ENCODE measurements around the gene CCND3.

The CCND3 gene

DNA sequence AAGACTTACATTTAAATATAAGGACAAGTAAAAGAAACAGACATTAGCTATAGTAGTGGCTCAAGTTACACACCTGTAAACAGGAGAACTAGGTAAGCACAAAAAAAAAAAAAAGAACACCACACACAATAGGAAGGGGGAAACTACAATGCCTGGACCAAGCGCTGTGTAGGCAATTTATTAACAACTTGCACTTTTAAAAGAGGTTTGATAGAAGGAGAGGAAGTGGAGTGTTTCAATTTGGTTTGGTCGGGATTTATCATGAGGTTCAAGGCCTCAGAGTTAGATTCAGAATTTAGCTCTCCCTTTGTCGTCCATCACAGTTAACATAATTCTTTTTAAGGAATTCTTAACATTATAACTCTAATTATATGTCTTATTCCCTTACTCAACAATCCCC, 45.3 kb downstream of the CCND3 start:
- peaks cover 14% of the 10 kb centered on the region for H3F3A ChIP-seq (ENCODE audit: insufficient read depth, low read length)
- H3K79me2 ChIP-seq (ENCODE audit: low read length): peaks cover 34% of the 10 kb centered on the region
- H4K20me1 ChIP-seq (ENCODE audit: insufficient read depth, low read length): no peaks in the 10 kb centered on the region
- peak overlapping the region; percentile 70 for H3K9ac ChIP-seq (ENCODE audit: low read length)
- no peaks in the 10 kb centered on the region for H3K36me3 ChIP-seq (replicated peaks; ENCODE audit: insufficient read depth, low read length)
- H3K27ac ChIP-seq (ENCODE audit: low read length): peak overlapping the region; percentile 84
- H3K4me2 ChIP-seq (ENCODE audit: low read depth, low read length): peak overlapping the region; percentile 76
- H3K4me1 ChIP-seq (ENCODE audit: low read length): peaks cover 9% of the 10 kb centered on the region
- H3K4me3 ChIP-seq (ENCODE audit: low read length): peak overlapping the region; percentile 72
- no peaks in the 10 kb centered on the region for H3K27me3 ChIP-seq (replicated peaks; ENCODE audit: insufficient read depth, low read length)
- H2AFZ ChIP-seq (ENCODE audit: low read length): peak overlapping the region; percentile 46; the same call in 1 of the 2 replicates
- H3K9me3 ChIP-seq (replicated peaks; ENCODE audit: insufficient read depth, low read length): no peaks in the 10 kb centered on the region
- no peaks in the 10 kb centered on the region for H3K9me2 ChIP-seq (replicated peaks; ENCODE audit: insufficient read depth, low read length)
- no peak for DNase-seq
- TF ChIP-seq EZH2 (optimal IDR thresholded peaks at IDR 0.05; ENCODE audit: low read depth, low read length) (no peak), EZH2phosphoT487 (IDR thresholded peaks at IDR 0.05; ENCODE audit: low read length) (no peak)
- TF ChIP-seq, protein P1, sequence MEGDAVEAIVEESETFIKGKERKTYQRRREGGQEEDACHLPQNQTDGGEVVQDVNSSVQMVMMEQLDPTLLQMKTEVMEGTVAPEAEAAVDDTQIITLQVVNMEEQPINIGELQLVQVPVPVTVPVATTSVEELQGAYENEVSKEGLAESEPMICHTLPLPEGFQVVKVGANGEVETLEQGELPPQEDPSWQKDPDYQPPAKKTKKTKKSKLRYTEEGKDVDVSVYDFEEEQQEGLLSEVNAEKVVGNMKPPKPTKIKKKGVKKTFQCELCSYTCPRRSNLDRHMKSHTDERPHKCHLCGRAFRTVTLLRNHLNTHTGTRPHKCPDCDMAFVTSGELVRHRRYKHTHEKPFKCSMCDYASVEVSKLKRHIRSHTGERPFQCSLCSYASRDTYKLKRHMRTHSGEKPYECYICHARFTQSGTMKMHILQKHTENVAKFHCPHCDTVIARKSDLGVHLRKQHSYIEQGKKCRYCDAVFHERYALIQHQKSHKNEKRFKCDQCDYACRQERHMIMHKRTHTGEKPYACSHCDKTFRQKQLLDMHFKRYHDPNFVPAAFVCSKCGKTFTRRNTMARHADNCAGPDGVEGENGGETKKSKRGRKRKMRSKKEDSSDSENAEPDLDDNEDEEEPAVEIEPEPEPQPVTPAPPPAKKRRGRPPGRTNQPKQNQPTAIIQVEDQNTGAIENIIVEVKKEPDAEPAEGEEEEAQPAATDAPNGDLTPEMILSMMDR (IDR thresholded peaks at IDR 0.05; ENCODE audit: low read length): no peak

DNA sequence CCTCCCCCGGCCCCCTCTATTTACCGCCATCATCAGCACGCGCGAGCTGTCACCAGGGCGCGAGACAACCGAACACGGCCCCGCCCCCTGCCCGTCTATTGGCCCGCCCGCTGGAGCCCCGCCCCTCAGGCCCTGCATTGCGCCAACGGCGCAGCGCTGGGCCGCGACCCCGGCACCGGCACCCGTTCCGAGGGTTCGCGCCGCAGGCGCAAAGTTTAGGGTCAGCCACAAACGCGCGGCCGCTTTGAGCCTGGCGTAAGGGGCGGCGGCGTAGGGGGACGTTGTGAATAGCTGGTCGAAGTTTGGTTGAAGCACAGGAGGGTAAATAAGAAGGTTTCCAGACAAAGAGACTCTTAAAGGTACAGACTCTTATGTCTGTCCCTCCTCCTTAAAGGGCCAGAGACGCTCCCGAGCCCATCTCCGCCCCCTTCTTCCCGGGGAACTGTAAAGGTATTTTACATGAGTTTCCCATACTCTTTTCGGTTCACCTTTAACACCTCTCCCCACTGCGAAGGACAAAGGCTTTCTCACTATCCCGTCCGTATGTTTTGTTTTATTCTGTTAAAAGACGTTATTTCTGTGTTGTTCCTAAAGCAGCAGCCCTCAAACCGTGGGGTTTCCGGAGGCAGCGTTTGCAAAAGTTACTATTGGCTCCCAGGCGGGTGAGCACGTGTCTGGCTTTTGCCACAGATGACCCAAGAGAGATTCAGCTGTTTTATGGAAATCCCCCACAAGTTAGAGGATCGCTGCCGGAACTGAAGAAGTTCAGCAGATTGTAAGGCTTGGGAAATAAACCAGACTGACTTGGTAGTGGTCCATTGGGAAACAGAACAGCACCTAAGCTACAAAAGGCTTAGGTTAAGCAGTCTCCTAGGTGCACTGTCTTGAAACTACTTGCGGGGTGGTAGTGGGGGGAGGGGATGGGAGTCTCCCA, 46.0 kb downstream of the CCND3 start, which contains the start of gene USP49:
TSS of gene USP49 (minus strand) at position 76 of the 934 bp plus-strand sequence. CDS start 88,392 bp downstream, outside the sequence.
- no peaks in the 10 kb centered on the region for H3K27me3 ChIP-seq (replicated peaks; ENCODE audit: insufficient read depth, low read length)
- H2AFZ ChIP-seq (ENCODE audit: low read length): peak within 1 kb of the TSS; percentile 49
- peak within 1 kb of the TSS; percentile 72 for H3K4me3 ChIP-seq (ENCODE audit: low read length)
- H3K4me1 ChIP-seq (ENCODE audit: low read length): peaks cover 9% of the 10 kb centered on the region
- peak within 1 kb of the TSS; percentile 84 for H3K27ac ChIP-seq (ENCODE audit: low read length)
- peaks cover 14% of the 10 kb centered on the region for H3F3A ChIP-seq (ENCODE audit: insufficient read depth, low read length)
- no peaks in the 10 kb centered on the region for H3K36me3 ChIP-seq (replicated peaks; ENCODE audit: insufficient read depth, low read length)
- peak within 1 kb of the TSS; percentile 98 for H3K4me2 ChIP-seq (ENCODE audit: low read depth, low read length)
- H3K9ac ChIP-seq (ENCODE audit: low read length): peak within 1 kb of the TSS; percentile 72
- peak; percentile 90 for DNase-seq
- H3K79me2 ChIP-seq (ENCODE audit: low read length): peaks cover 35% of the 10 kb centered on the region
- no peaks in the 10 kb centered on the region for H4K20me1 ChIP-seq (ENCODE audit: insufficient read depth, low read length)
- no peaks in the 10 kb centered on the region for H3K9me2 ChIP-seq (replicated peaks; ENCODE audit: insufficient read depth, low read length)
- H3K9me3 ChIP-seq (replicated peaks; ENCODE audit: insufficient read depth, low read length): no peaks in the 10 kb centered on the region
- TF ChIP-seq, protein P1 (IDR thresholded peaks at IDR 0.05; ENCODE audit: low read length): no peak
- TF ChIP-seq EZH2 (optimal IDR thresholded peaks at IDR 0.05; ENCODE audit: low read depth, low read length) (no peak), EZH2phosphoT487 (IDR thresholded peaks at IDR 0.05; ENCODE audit: low read length) (no peak)

DNA sequence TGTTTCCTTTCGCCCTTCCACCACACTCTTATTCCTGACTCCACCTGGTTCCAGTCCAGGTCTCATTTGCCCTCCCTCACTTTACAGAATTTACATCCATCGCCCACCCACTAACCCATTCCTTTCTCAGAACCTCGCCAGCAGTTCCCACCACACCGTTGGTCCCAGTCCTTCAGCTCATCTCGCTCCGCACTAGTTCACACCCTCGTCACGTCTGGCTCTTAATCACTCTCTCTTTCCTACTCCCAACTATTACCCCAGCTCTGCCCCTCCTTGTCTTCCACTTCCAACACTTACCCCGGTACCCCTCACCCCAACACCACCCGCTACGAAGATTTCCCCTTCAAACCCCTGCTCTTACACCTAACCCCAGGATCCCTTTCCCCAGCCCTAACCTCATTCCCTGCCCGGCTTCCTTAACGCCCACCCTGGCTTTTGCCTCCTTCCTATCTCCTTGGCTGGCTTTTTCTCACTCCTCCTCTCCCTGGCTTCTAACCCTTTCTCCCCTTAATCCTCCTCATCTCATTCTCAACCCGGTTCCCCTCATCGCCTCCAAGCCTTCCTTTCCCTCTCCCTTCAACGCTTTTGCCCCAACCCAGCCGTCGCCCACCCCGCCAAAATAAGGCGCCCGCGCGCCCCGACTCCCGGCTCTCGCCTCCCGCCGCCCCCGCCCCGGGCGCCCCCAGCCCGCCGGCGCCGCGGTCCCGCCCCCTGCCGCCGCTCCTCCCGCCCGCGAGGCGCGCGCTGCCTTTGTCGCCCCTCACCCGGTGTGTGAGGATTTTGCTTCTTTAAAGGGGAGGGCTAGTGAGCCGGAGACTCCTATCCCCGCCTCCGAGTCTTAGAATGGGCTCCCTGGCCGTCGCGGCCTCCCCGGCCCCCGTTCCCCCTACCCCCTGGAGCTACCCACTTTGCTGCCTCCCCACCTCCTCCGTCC, 47.0 kb downstream of the CCND3 start:
- H2AFZ ChIP-seq (ENCODE audit: low read length): peak overlapping the region; percentile 49; the same call in 1 of the 2 replicates
- TF ChIP-seq EZH2 (optimal IDR thresholded peaks at IDR 0.05; ENCODE audit: low read depth, low read length) (no peak), EZH2phosphoT487 (IDR thresholded peaks at IDR 0.05; ENCODE audit: low read length) (no peak)
- TF ChIP-seq, protein P1 (IDR thresholded peaks at IDR 0.05; ENCODE audit: low read length): no peak
- H3K4me1 ChIP-seq (ENCODE audit: low read length): peaks cover 9% of the 10 kb centered on the region
- no peaks in the 10 kb centered on the region for H4K20me1 ChIP-seq (ENCODE audit: insufficient read depth, low read length)
- H3K27me3 ChIP-seq (replicated peaks; ENCODE audit: insufficient read depth, low read length): no peaks in the 10 kb centered on the region
- H3K27ac ChIP-seq (ENCODE audit: low read length): no peak overlapping the region
- H3K4me3 ChIP-seq (ENCODE audit: low read length): peak overlapping the region; percentile 72
- no peaks in the 10 kb centered on the region for H3K9me2 ChIP-seq (replicated peaks; ENCODE audit: insufficient read depth, low read length)
- H3F3A ChIP-seq (ENCODE audit: insufficient read depth, low read length): peaks cover 14% of the 10 kb centered on the region
- no peak for DNase-seq
- H3K36me3 ChIP-seq (replicated peaks; ENCODE audit: insufficient read depth, low read length): no peaks in the 10 kb centered on the region
- no peaks in the 10 kb centered on the region for H3K9me3 ChIP-seq (replicated peaks; ENCODE audit: insufficient read depth, low read length)
- peak overlapping the region; percentile 98 for H3K4me2 ChIP-seq (ENCODE audit: low read depth, low read length)
- H3K9ac ChIP-seq (ENCODE audit: low read length): peak overlapping the region; percentile 72
- peaks cover 39% of the 10 kb centered on the region for H3K79me2 ChIP-seq (ENCODE audit: low read length)

All from MM.1S (cell line).